Esophagus squamous epithelium (tissue), 4 donors: ENCODE results near the gene WDR43.

Source experiments
- POLR2A ChIP-seq, 4 donors: fragments of 450-650 bp; IDR thresholded peaks; one replicate each; pipeline ENCODE4 v1.6.1; 2017; ENCODE audit warnings: antibody characterized with exemption in 4 of 4, mild to moderate bottlenecking in 4 of 4, moderate library complexity in 3 of 4
- TF ChIP-seq, protein P1 (sequence below), 6 experiments: fragments of 450-650 bp in 4 of 6; fragments of 200-600 bp in 2 of 6; sonication (generic) in 2 of 6; IDR thresholded peaks; one replicate each; pipeline ENCODE4 v1.5.1; 2016 to 2019; ENCODE audit warnings: antibody characterized with exemption in 6 of 6, mild to moderate bottlenecking in 4 of 6, moderate library complexity in 4 of 6

DNA sequence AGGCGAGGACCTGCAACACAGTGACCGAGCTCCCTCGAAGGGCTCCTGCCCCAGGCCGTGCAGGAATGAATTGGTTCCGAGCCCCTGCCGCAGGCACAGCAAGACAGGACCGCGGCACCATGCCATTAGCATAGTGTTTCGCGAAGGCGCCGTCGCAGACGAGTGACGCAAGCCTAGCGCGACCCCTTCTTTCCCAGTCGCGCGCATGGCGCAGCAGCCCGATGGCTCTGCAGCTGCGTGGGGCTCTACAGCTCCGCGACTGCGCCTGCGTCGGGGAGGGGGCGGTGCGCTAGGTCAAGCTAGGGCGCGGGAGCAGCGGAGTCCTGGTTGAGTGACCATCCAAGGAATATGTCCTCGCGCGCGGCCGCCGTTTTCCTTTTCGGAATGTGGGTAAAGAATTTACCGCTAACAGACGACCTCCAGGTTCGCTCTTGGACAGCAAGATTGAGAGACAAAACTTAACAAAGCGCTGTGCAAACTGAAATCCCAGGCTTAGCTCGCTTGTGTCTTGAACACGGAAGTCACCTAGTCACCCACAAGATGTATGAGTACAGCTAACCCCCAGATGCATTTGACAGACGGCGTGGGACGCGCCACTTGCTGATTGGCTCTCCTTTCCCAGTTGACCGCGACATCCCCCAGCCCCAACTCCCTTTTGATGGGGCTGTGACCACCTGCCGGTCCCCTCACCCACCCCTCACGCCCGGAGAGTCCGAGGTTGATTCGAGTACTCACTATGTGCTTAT is 24.1 kb upstream of the WDR43 start, which contains the start of gene TRMT61B:
- TF ChIP-seq, protein P1, sequence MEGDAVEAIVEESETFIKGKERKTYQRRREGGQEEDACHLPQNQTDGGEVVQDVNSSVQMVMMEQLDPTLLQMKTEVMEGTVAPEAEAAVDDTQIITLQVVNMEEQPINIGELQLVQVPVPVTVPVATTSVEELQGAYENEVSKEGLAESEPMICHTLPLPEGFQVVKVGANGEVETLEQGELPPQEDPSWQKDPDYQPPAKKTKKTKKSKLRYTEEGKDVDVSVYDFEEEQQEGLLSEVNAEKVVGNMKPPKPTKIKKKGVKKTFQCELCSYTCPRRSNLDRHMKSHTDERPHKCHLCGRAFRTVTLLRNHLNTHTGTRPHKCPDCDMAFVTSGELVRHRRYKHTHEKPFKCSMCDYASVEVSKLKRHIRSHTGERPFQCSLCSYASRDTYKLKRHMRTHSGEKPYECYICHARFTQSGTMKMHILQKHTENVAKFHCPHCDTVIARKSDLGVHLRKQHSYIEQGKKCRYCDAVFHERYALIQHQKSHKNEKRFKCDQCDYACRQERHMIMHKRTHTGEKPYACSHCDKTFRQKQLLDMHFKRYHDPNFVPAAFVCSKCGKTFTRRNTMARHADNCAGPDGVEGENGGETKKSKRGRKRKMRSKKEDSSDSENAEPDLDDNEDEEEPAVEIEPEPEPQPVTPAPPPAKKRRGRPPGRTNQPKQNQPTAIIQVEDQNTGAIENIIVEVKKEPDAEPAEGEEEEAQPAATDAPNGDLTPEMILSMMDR (IDR thresholded peaks at IDR 0.05): peak in 2 of 6 experiments; percentile 7 to 50
- TF ChIP-seq POLR2A (IDR thresholded peaks at IDR 0.05): peak in 3 of 4 donors; percentile 33 to 73 (median 60)
